Calu3 (cell line): ENCODE measurements around the gene CLUH. TPM values are rescaled to one million over a fixed set of nuclear protein-coding genes. Genes with fewer than 3 reads are reported as not detected.

ENCODE experiments used
- BruUV-seq: library from RNA; stranded (reverse); fragments of 400-500 nt; replicated peaks from 2 replicates; lab custom pipeline; 2021; lab: Mats Ljungman, UMichigan
- CTCF ChIA-PET: fragments of 300-600 bp; sonication (Branson Sonifier 250); formaldehyde crosslinking; loops from one replicate; lab custom pipeline; 2022; ENCODE audit warnings: antibody characterized with exemption; lab: Charles Lee
- DNase-seq: peaks from one replicate; pipeline ENCODE4 v3.0.0; 2022
- H3K27ac Mint-ChIP-seq: one replicate; pipeline ENCODE4 v1.8.0; 2022; ENCODE audit warnings: mixed read lengths; ENCODE audit not compliant: unreplicated experiment
- H3K27me3 Mint-ChIP-seq: one replicate; pipeline ENCODE4 v1.8.0; 2022; ENCODE audit warnings: mixed read lengths; ENCODE audit not compliant: unreplicated experiment
- H3K36me3 Mint-ChIP-seq: one replicate; pipeline ENCODE4 v1.8.0; 2022; ENCODE audit warnings: mild to moderate bottlenecking, moderate library complexity, mixed read lengths; ENCODE audit not compliant: insufficient read depth, unreplicated experiment
- H3K4me1 Mint-ChIP-seq: one replicate; pipeline ENCODE4 v1.8.0; 2022; ENCODE audit warnings: mild to moderate bottlenecking, low read depth, mixed read lengths; ENCODE audit not compliant: unreplicated experiment
- H3K4me3 Mint-ChIP-seq: one replicate; pipeline ENCODE4 v1.8.0; 2022; ENCODE audit warnings: mild to moderate bottlenecking, low read depth, moderate library complexity, mixed read lengths; ENCODE audit not compliant: unreplicated experiment
- H3K9me3 Mint-ChIP-seq: one replicate; pipeline ENCODE4 v1.8.0; 2022; ENCODE audit warnings: low read depth, mixed read lengths; ENCODE audit not compliant: unreplicated experiment
- CTCF ChIP-seq: fragments of 200-600 bp; IDR thresholded peaks from one replicate; pipeline ENCODE4 v1.8.0; 2022; ENCODE audit warnings: antibody characterized with exemption; ENCODE audit not compliant: unreplicated experiment
- intact Hi-C: fragments of 100-400 bp; cut with micrococcal nuclease; formaldehyde crosslinking; loops from one replicate; pipeline ENCODE4 v1.10.0; 2022; ENCODE audit not compliant: unreplicated experiment
- total RNA-seq: library from RNA; stranded (reverse); gene quantifications from 2 replicates; pipeline ENCODE4 v1.2.3, GENCODE V29; 2022

Gene CLUH
- total RNA-seq, 1 experiment from 2014 or later: 103 TPM

GRCh38 chr17:2687074-2687418 is 24.5 kb downstream of the CLUH start:
- no peaks in the 10 kb centered on the region for H3K27me3 Mint-ChIP-seq
- no peaks in the 10 kb centered on the region for H3K9me3 Mint-ChIP-seq

GRCh38 chr17:2685696-2686095 is 25.9 kb downstream of the CLUH start:
- CTCF ChIA-PET: no interaction called here
- no peaks in the 10 kb centered on the region for H3K27me3 Mint-ChIP-seq
- H3K4me1 Mint-ChIP-seq: no peaks in the 10 kb centered on the region
- no TSS peak for BruUV-seq
- no peak for TF ChIP-seq CTCF
- H3K4me3 Mint-ChIP-seq: no peak overlapping the region
- DNase-seq: no peak
- H3K27ac Mint-ChIP-seq: no peak overlapping the region
- no peaks in the 10 kb centered on the region for H3K9me3 Mint-ChIP-seq
- intact Hi-C loops: no loop called here
- peaks cover 50% of the 10 kb centered on the region for H3K36me3 Mint-ChIP-seq

More at GRCh38 chr17:2687074-2687418, 24.5 kb downstream of the CLUH start:
- peak overlapping the region; percentile 52 for H3K27ac Mint-ChIP-seq
- H3K4me3 Mint-ChIP-seq: no peak overlapping the region
- TF ChIP-seq CTCF: no peak
- no peak for DNase-seq
- intact Hi-C loops: no loop called here
- no TSS peak for BruUV-seq
- peaks cover 54% of the 10 kb centered on the region for H3K36me3 Mint-ChIP-seq
- no peaks in the 10 kb centered on the region for H3K4me1 Mint-ChIP-seq
- CTCF ChIA-PET: no interaction called here

GRCh38 chr17:2684549-2684948 is 27.0 kb downstream of the CLUH start:
- BruUV-seq: no TSS peak
- Mint-ChIP-seq H3K9me3 (no peaks in the 10 kb centered on the region), H3K27ac (no peak overlapping the region), H3K27me3 (no peaks in the 10 kb centered on the region), H3K4me3 (no peak overlapping the region), H3K4me1 (no peaks in the 10 kb centered on the region), H3K36me3 (peaks cover 49% of the 10 kb centered on the region)
- CTCF ChIA-PET: interaction anchor here (0.6 kb wide), 1 partner anchor 41 kb away, joined by 3 read pairs; no protein-coding TSS in a partner anchor
- intact Hi-C loops: no loop called here
- TF ChIP-seq CTCF: no peak
- DNase-seq: no peak

GRCh38 chr17:2683912-2684311 is 27.7 kb downstream of the CLUH start:
- Mint-ChIP-seq H3K4me1 (no peaks in the 10 kb centered on the region), H3K9me3 (no peaks in the 10 kb centered on the region), H3K36me3 (peaks cover 42% of the 10 kb centered on the region), H3K4me3 (no peak overlapping the region), H3K27ac (no peak overlapping the region), H3K27me3 (no peaks in the 10 kb centered on the region)
- BruUV-seq: no TSS peak
- no peak for DNase-seq
- TF ChIP-seq CTCF: no peak
- CTCF ChIA-PET: no interaction called here
- intact Hi-C loops: no loop called here
